Skeletal muscle tissue (tissue), 4 donors: Measurements from ENCODE around the gene SSBP2. TPM values are rescaled to one million over a fixed set of nuclear protein-coding genes. Genes with fewer than 3 reads are reported as not detected.

Experiments used
- H3K27ac ChIP-seq: one replicate; pipeline ENCODE4 v1.7.0; 2013; ENCODE audit warnings: mild to moderate bottlenecking, low read depth, low read length, inconsistent platforms
- H3K27me3 ChIP-seq, 3 donors: one replicate each; pipeline ENCODE4 v1.7.0; 2013; ENCODE audit warnings: low read length in 3 of 3; ENCODE audit not compliant: control insufficient read depth in 3 of 3, insufficient read depth in 3 of 3
- H3K36me3 ChIP-seq, 3 donors: one replicate each; pipeline ENCODE4 v1.7.0; 2013; ENCODE audit warnings: low read length in 3 of 3; ENCODE audit not compliant: control insufficient read depth in 3 of 3, insufficient read depth in 3 of 3
- H3K4me1 ChIP-seq, 3 donors: one replicate each; pipeline ENCODE4 v1.7.0; 2013; ENCODE audit warnings: low read length in 3 of 3, mild to moderate bottlenecking in 3 of 3; ENCODE audit not compliant: control insufficient read depth in 3 of 3, insufficient read depth in 3 of 3
- H3K4me3 ChIP-seq, 3 donors: one replicate each; pipeline ENCODE4 v1.7.0; 2013; ENCODE audit warnings: low read length in 3 of 3
- H3K9ac ChIP-seq, 3 donors: one replicate each; pipeline ENCODE4 v1.7.0; 2013; ENCODE audit warnings: low read length in 3 of 3, mild to moderate bottlenecking in 3 of 3, moderate library complexity in 2 of 3, low read depth in 1 of 3
- H3K9me3 ChIP-seq, 3 donors: one replicate each; pipeline ENCODE4 v1.7.0; 2013; ENCODE audit warnings: low read length in 3 of 3; ENCODE audit not compliant: control insufficient read depth in 3 of 3
- total RNA-seq: library from RNA; depleted of rRNA; stranded (reverse); fragments of >200 nt; gene quantifications from one replicate; pipeline ENCODE4 v1.2.3, GENCODE V29; 2014
- donor health status: Osteomylitis.

The SSBP2 gene
- total RNA-seq, 1 donor from 2014 or later, result 44.4 TPM

DNA sequence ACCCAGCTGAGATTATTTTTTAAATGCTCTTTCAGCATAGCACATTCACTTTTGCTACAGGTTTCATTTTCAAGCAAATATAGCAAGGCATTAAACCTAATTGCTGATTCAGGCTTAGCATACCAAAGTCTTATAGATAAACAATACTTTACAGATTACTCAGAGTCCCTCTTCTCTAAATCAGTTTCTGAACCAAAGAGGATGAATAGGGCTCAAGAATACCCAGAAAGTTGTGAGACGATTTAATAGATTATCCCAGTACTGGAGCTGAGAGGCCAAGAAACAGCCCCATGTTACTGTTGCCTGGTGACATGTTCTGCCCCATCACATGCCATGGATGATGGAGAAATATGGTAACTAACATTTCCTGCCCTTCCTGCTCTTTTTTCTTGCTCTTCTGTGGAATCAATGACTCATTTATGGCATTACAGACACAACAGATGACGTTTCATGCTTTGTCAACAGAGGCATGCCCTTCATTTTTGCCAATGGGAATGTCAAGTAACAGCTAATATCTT is 18.1 kb upstream of the SSBP2 start:
- Histone ChIP-seq H3K4me1 (no peaks in the 10 kb centered on the region), H3K9ac (no peak overlapping the region), H3K4me3 (no peak overlapping the region), H3K9me3 (no peaks in the 10 kb centered on the region), H3K36me3 (no peaks in the 10 kb centered on the region), H3K27me3 (no peaks in the 10 kb centered on the region), H3K27ac (no peak overlapping the region)

DNA sequence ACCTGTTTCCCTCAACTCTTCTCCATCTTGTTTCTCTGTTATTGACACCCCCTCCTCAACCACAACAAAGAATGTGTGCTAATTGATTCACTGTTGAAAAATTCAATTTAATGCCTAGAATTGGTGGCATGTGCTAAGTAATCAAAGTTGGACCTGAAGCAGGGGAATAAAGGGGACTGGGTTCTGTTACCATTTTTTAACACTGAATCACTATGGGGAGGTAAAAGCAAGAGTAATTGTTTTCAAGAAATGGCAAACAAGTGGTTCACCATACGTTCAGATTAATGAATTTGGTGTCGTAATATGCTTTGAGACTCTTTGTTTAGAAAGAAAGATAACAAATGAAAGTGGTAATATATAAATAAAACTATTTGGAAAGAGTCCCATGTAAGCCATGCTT is 17.0 kb upstream of the SSBP2 start:
- no peak overlapping the region for H3K9ac ChIP-seq
- H3K27ac ChIP-seq, result no peak overlapping the region
- H3K36me3 ChIP-seq, result no peaks in the 10 kb centered on the region
- H3K9me3 ChIP-seq, result no peaks in the 10 kb centered on the region
- no peaks in the 10 kb centered on the region for H3K4me1 ChIP-seq
- H3K27me3 ChIP-seq, result no peaks in the 10 kb centered on the region
- no peak overlapping the region for H3K4me3 ChIP-seq

DNA sequence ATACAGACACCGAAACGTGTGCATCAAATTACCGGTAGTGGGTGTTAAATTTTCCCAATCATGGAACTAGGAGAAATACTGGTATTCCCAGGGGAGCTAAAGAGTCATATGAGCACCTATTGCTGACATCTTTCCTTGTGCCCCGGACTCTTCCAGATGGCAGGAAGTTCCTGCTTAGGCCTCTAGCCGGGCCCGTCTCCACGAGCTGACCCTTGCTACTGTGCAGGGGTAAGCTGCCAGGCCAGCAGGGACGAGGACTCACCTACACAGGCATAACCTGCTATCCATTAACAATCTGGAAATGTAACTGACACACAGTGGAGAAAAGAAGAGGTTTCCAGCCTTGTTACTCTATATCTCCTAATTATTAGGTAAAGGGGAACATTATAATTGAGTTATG is 16.2 kb upstream of the SSBP2 start:
- Histone ChIP-seq H3K4me1 (no peaks in the 10 kb centered on the region), H3K9ac (no peak overlapping the region), H3K4me3 (no peak overlapping the region), H3K27ac (no peak overlapping the region), H3K36me3 (no peaks in the 10 kb centered on the region), H3K27me3 (no peaks in the 10 kb centered on the region), H3K9me3 (no peaks in the 10 kb centered on the region)

DNA sequence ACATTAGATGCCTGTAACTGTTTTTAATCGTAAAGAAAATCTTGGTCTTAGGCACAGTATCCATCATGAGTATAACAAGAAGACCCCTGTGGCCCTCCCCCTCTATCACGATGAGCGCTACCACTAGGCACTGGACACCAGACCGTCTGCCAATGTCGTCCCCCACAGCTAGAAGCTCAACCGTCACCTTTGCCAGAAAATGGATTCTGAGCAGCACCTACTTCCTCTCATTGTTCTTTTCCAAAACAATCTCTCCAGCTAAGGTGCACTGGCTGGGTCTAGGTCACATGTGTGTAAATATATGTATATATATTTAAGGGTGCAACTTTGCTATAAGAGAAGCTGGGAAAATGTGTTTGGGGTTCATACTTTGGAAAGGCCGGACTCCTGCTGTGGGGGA is 15.7 kb upstream of the SSBP2 start:
- H3K27me3 ChIP-seq, result no peaks in the 10 kb centered on the region
- H3K9me3 ChIP-seq, result no peaks in the 10 kb centered on the region
- H3K4me3 ChIP-seq, result no peak overlapping the region
- no peaks in the 10 kb centered on the region for H3K4me1 ChIP-seq
- no peak overlapping the region for H3K27ac ChIP-seq
- no peaks in the 10 kb centered on the region for H3K36me3 ChIP-seq
- no peak overlapping the region for H3K9ac ChIP-seq

- no peaks in the 10 kb centered on the region for H3K36me3 ChIP-seq
- H3K27ac ChIP-seq, result no peak overlapping the region
- no peaks in the 10 kb centered on the region for H3K27me3 ChIP-seq
- H3K9me3 ChIP-seq, result no peaks in the 10 kb centered on the region
- no peak overlapping the region for H3K4me3 ChIP-seq
- no peak overlapping the region for H3K9ac ChIP-seq
- H3K4me1 ChIP-seq, result no peaks in the 10 kb centered on the region
Observed at GRCh38 chr5:81763294-81763928, 12.5 kb upstream of the SSBP2 start.

DNA sequence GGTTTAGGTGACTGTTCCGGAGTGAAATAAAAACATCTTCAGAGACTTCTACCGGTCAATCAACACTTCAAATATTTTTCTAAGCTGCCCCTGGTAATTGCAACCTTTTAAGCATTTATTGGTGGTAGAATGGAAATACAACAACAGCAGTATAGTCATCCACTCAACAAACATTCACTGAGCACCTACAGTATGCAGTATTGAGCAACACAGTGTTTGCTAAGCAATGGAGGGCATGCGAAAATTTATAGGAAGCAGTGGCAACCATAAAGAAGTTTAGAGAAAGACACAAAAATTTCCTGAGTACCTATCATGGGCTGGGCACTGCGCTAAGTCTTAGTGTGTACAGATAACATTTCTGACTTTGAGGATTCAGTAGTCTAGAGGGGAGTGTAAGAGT is 12.0 kb upstream of the SSBP2 start:
- H3K9ac ChIP-seq, result no peak overlapping the region
- no peaks in the 10 kb centered on the region for H3K36me3 ChIP-seq
- H3K9me3 ChIP-seq, result no peaks in the 10 kb centered on the region
- no peaks in the 10 kb centered on the region for H3K27me3 ChIP-seq
- H3K4me3 ChIP-seq, result no peak overlapping the region
- H3K27ac ChIP-seq, result no peak overlapping the region
- H3K4me1 ChIP-seq, result no peaks in the 10 kb centered on the region

DNA sequence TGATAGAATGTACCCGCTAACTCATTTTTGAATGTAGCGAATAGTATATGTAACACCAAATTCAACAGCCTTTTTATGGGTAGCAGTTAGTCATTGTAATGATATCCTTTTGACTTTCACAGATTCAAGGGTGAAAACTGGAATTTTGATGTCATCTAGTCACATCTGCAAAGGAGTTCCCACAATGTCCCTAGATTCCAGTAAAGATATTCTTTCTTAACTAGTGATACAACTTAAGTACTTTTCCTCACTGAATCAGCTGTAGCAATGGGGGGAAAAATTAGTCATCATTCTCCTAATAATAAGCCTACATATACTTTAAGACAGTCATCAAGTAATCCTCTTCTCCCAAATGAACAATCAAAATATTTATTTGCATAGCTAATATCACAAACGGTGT is 11.5 kb upstream of the SSBP2 start:
- Histone ChIP-seq H3K27ac (no peak overlapping the region), H3K9me3 (no peaks in the 10 kb centered on the region), H3K27me3 (no peaks in the 10 kb centered on the region), H3K4me3 (no peak overlapping the region), H3K9ac (no peak overlapping the region), H3K4me1 (no peaks in the 10 kb centered on the region), H3K36me3 (no peaks in the 10 kb centered on the region)

DNA sequence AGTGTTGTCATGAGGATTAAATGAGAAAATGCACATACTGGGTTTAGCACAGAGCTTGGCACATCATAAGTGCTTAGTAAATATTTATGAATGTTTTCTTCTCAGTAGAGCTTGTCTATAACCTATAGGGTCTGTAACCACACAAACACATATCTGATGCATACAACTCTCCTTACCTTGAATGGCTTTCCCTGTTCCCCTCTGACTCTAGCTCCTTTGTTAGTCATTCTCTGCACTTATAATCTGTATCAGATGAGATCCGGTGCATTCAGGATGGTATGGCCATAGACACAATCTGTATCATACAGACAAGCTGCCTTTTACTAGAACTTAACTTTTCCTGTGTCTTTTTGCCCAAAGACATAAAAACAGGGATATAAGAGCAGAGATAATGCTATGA is 11.1 kb upstream of the SSBP2 start:
- Histone ChIP-seq H3K4me3 (no peak overlapping the region), H3K9ac (no peak overlapping the region), H3K27ac (no peak overlapping the region), H3K36me3 (no peaks in the 10 kb centered on the region), H3K4me1 (no peaks in the 10 kb centered on the region), H3K9me3 (no peaks in the 10 kb centered on the region), H3K27me3 (no peaks in the 10 kb centered on the region)

- no peaks in the 10 kb centered on the region for H3K36me3 ChIP-seq
- no peaks in the 10 kb centered on the region for H3K9me3 ChIP-seq
- no peaks in the 10 kb centered on the region for H3K27me3 ChIP-seq
- H3K4me3 ChIP-seq, result no peak overlapping the region
- no peak overlapping the region for H3K9ac ChIP-seq
- H3K27ac ChIP-seq, result no peak overlapping the region
- H3K4me1 ChIP-seq, result peaks cover 0 to 3% (median under 1%) of the 10 kb centered on the region in 3 donors
Observed at GRCh38 chr5:81761270-81761669, 10.4 kb upstream of the SSBP2 start.

- no peak overlapping the region for H3K27ac ChIP-seq
- peaks cover 2 to 5% (median 5%) of the 10 kb centered on the region in 3 donors for H3K4me1 ChIP-seq
- H3K4me3 ChIP-seq, result no peak overlapping the region
- H3K36me3 ChIP-seq, result no peaks in the 10 kb centered on the region
- H3K9ac ChIP-seq, result no peak overlapping the region
- H3K9me3 ChIP-seq, result no peaks in the 10 kb centered on the region
- H3K27me3 ChIP-seq, result no peaks in the 10 kb centered on the region
Observed at GRCh38 chr5:81760521-81760920, 9.6 kb upstream of the SSBP2 start.
